GM11168 (cell line): ENCODE results near the gene TNFRSF17.

Experiments used
- in situ Hi-C: fragments of 300-500 bp; cut with MboI; formaldehyde crosslinking; loops from one replicate; pipeline ENCODE4 v1.12.0; 2022; ENCODE audit warnings: low sequenced_read_pairs; ENCODE audit not compliant: unreplicated experiment

Gene TNFRSF17

DNA sequence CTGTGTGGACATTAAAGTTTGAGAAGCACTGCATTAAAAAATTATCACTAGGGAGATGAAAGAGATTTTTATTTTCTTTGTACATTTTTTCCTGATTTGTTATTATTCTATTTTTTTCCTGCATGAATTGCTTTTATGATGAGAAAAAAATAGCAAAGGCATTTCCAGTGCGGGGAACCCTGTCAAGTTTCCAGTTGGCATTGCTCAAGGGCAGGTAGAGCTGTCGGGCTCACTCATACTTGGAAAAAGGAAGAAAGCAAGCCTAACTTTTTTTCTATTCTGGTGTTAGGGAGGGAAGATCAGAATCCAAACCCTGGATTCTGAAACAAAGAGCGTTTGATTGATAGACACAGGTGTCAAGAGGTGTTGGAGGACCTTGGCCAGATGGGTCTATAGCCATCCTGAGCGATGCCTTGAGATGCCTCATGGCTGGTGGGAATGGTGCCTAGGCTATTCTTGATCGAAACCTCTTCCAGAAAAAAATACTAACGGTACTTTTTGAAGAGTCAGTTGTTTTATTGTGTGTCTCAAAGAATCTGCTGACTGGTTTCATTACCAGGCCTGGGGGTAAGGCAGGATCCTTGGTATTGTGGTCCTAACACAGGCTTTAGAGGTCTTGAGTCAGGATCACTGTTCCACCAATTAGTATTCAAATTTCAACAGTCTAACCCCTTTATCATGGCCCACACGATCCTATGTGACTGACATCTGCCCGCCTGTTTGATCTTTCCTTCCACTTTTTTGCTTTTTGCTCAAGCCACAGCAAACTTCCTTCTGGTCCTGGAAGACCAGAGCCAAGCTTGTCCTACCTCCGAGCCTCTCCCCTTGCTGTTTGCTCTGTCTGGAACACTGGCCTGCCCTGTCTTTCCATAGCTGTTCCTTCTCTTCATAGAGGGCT, 31.7 kb downstream of the TNFRSF17 start:
- in situ Hi-C loops = no loop called here

DNA sequence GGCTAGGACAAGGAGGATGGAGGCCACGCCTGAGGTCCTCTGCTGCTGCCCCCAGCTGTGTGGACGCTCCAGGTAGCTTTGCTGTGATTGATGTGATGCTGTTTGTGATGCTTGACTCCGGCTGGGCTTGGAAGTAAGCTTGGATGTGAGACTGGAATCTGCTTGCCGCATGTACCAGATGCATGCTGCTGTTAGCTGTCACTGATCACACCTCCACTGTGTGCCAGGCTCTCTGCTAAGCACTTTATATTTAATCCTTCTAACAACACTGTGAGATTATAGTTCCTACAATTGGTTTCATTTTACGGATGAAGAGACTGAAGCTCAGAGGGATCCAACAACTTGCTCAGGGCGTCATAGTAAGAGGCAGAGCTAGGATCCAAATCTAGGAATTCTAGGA, 35.0 kb downstream of the TNFRSF17 start:
- in situ Hi-C loops = no loop called here

DNA sequence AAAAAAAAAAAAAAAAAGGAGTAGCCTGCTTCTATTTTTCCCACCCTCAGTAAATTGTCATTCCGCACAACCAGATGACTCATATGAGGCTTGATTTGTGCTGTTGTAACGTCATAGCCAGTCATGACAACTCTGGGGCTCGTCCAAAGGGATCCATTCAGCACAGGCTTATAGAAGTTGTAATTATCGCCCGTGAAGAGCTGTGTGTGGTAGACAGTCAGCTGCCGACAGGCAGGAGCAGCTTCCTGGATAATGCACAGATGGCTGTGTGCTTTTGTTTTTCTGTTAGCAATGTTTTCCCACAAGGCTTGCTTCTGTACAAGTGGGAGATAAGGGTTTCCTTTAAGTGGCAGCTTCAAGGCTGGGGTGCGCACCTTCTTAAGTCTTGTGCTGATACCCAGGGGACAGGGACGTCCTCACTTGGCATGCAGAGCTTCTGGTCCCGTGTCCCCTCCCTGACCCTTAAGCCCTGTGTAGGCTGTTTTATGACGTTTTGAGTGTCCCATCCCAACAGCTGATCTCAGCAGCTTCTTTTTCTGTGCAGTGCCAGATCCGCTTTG, 37.5 kb downstream of the TNFRSF17 start:
- in situ Hi-C loops = no loop called here

DNA sequence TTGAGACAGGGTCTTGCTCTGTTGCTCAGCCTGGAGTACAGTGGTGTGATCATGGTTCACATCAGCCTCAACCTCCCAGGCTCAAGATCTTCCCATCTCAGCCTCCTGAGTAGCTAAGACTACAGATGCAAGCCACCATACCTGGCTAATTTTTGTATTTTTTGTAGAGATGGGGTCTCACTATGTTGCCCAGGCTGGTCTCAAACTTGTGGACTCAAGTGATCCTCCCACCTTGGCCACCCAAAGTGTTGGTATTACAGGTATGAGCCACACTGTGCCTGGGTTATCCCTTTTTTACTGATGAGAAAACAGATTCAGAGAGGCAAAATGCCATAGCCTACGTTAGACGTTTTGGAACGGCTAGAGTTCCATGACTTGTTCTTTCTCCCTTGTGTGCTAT, 41.6 kb downstream of the TNFRSF17 start:
- in situ Hi-C loops = no loop called here

DNA sequence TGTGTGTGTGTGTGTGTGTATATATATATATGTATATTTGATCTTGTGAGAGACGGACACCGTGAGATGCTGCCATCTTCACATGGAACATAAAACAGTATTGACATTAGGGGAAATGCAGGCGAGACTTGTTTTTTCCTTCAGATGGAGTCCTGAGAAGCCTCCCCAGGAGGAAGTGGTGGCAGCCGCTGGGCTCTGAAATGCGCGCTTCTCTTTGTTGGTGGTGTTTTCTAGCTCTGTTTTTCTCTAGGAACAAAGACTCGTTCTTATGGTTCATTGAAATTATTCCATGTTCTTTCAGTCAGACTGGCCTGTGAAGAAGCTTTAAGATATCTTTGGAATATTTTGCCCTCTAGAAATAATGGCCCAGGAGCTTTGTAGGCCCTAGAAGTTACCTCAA, 44.5 kb downstream of the TNFRSF17 start:
- in situ Hi-C loops = no loop called here

DNA sequence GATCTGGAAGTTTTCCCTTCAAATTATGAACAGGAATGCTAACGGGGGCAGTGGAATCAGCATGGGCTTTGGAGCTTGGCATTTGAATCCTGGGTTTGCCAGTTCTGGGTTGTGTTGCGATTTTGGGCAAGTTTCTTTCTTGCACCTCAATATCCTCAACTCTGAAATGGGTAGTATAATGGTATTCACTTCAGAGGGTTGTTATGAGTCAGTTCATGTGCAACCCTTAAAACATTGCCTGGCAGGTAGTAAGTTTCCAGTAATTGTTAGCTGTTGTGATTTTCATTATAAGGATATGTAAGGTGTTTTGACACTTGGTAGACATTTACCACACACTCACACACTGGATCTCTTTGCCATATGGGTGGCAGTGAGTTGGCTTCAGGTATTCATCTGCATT, 44.9 kb downstream of the TNFRSF17 start:
- in situ Hi-C loops = no loop called here

DNA sequence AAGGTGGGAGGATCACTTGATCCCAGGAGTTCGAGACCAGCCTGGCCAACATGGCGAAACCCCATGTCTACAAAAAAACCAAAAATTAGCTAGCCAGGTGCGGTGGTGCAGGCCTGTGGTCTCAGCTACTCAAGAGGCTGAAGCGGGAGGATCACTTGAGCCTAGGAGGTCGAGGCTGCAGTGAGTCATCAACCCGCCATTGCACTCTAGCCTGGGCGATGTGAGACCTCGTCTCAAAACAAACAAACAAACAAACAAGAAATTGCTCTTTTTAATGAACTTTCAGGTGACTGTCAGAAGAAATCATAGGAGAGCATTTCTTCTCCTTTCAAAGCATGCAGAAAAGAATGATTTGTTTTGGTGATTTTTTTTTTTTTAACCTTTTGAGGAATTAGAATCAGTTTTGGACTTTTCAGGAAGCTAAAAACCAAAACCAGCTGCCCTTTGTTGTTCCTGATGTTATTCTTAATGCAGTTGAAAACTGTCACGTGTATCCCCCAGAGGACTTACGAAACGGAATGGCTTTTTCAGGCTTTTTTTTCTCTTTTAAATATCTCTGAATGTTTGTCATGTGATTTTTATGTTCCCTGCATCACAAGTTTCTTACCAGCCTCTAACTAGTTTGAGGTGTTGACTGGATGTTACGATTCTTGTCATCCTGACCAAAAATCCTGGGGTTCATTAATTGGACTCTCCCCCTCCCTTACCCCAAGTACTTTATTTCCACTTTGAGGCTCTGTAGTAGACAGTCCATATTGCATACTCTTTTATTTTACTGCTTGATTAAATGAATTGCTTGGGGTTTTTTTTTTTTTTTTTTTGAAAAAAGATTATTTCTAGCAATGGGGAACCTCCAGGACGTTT, 45.6 kb downstream of the TNFRSF17 start:
- in situ Hi-C loops = no loop called here

DNA sequence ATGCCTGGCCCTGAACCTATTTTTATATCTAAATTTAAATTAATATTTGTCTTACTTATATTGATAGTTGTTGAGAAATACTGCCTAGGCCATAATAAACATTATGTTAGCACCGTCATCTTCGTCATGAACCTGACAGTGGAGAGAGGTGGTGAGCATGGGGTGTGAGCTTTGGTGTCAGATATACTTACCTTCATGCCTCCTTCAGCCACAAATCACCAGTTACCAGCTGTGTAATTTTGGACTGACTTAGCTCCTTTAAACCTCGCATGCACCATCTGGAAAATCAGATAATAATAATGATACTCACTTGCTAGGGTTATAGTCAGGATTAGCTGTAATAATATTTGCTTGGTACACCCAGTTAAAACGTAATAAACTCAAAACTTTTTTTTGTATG, 46.6 kb downstream of the TNFRSF17 start:
- in situ Hi-C loops = no loop called here

DNA sequence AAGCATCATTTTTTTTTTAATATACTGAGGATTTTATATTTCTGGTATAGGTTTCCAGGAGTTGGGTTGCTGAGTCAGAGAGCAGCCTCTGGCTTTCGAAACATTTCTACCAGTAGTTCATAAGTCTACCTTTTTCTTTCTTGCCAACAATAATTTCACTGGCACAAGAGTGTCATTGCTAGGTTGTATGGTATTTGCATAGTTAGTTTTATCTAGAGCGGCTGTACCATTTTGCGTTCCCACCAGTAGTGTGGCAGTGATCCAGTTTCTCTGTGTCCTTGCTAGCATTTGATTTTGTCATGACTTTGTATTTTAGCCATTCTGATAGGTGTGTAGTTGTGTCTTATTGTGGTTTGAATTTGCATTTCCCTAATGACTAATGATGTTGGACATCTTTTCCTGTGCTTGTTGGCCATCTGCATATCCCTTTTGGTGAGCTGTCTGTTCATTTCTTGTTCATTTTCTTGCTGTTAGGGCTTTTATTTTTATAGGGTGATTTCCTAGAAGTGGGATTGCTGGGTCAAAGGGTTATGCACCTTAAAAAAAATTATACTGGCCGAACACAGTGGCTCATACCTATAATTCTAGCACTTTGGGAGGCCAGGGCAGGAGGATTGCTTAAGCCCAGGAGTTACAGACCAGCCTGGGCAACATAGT, 51.4 kb downstream of the TNFRSF17 start:
- in situ Hi-C loops = no loop called here

DNA sequence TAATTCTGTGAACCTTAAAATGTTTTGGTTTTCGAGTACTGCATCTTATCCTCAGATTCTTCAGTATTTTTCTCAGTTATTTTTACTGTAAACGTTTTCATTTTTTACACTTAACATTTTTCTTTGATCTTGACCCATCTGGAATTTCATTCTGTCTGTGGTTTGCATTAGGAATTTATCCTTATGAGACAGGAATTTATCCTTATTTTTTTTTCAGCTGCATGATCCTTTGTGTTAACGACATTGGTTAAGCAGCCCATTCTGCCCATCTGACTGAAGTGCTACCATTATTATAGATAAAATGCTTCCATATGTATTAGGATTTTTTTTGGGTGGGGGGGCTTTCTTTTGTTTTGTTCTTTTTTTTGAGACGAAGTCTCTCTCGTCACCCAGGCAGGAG, 52.5 kb downstream of the TNFRSF17 start:
- in situ Hi-C loops = no loop called here
